COLO668 (cell line): Measurements from ENCODE around the gene SLC25A21.

Experiments
- DNase-seq: peaks from one replicate; lab custom pipeline; 2025; ENCODE audit not compliant: unreplicated experiment; lab: John Stamatoyannopoulos, UW

Gene SLC25A21

DNA sequence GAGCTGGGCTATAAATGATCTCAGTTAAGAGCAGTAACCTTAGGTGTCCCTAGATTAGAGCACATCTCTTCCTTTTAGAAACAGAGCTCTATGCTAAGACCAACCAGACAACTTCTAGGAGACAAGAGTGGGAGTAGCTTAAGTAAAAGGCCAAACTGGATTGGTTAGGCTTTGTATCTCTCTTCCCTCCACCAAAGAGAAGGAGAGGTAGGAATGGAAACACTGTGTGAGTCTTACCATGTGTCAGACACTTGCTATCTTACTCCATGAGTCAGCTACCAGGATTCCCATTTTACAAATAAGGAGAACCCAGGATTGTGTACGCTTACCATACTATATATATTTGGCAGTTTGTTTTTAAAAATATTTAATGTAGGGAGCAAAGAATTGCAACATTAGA, 387.9 kb downstream of the SLC25A21 start:
- DNase-seq, result no peak

GRCh38 chr14:36781897-36782296, 390.5 kb downstream of the SLC25A21 start:
- DNase-seq, result no peak

- DNase-seq, result no peak
These were observed 398.8 kb downstream of the SLC25A21 start for GRCh38 chr14:36773558-36773957.

- DNase-seq, result peak; percentile 71
These were observed 399.3 kb downstream of the SLC25A21 start for GRCh38 chr14:36773136-36773540.

GRCh38 chr14:36771028-36771640, 401.3 kb downstream of the SLC25A21 start:
- DNase-seq, result peak; percentile 81

- peak; percentile 33 for DNase-seq
These were observed 403.6 kb downstream of the SLC25A21 start for GRCh38 chr14:36768638-36769337.

DNA sequence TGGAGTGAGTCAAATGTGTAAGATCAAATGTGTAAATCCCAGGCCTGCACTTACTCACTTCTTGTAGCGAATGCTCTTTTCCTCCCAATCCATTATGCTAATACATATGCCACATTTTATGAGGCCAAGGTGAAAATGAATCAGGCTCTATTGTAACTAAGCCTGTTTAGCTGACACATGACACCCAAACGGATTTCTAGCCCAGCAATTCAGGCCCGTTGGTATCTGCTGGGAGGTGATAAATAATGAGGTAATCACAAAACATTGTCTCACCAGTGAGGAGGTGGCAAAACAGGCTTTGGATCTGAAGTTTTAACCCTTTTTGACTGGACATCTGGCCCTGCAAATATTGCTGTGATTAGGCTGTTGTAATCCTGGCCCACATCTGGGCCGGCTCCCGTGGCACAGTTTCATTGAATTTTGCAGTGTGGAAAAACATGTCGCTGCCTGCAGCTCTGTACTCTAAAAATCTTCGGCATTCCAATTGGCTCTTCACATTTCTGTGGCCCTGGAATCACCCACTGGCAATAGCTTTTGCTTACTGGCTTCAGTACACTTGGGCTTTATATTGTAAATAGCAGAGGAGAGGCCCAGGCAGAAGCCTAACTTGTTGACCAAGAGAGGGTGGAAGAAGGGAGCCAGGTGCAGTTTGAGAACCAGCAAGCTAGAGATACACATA, 404.7 kb downstream of the SLC25A21 start:
- peak; percentile 77 for DNase-seq

DNA sequence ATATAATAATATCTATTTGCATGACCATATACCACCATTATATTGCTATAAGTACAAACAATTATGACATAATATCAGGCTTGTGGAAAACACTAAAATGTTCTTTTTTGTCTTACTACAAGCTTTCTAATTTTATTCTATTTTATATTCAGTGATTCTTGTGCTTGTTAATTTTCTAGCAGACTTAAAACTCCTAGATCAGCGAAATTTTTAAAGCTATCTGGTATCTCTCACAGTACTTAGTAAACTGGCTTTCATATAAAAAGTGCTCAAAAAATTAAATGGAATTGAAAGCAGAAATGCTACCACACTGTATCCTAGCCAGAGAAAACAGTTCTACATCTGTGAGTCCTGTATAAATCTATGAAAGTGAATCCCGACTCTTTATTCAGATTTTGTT, 405.4 kb downstream of the SLC25A21 start:
- DNase-seq, result no peak

DNA sequence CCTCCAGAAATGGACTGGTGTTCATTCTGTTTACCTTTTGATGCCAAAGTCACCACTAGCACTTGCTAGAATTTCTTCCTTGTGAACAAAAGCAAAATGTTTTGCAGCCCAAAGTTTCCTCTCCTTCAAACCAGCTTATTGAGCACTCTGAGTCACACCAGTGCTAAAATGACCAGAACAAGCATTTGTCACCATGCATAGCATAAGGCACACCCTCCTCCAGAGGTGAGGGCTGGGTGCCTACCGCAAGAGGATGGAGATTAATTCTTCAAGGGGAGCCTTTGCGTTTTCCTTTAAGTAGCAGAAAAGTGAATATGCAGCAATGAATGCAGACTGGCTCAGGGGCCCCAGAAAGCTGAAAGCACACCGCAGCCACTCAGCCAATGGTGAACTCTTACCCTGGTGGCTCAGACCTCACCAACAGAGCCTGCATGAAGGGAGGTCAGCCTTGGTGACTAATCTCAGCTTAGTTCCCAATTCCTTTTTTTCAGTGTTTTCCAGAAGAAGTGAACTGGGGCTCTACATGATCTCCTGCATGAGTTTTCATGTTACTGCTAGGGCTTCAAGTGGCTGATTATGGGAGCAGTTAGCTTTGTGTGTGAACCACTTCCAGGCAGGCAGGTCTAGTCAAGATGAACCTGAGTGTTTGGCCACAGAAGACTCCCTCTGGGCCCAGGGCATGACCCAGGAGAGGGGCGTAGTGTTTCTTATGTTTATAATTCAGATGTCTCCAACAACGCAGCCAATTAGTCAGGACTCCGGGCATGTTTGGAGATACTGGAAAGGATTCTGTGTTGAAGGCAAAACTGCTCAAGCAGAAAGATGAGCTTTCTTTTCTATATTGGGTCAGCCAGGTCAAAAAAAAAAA, 414.4 kb downstream of the SLC25A21 start:
- DNase-seq, result no peak

DNA sequence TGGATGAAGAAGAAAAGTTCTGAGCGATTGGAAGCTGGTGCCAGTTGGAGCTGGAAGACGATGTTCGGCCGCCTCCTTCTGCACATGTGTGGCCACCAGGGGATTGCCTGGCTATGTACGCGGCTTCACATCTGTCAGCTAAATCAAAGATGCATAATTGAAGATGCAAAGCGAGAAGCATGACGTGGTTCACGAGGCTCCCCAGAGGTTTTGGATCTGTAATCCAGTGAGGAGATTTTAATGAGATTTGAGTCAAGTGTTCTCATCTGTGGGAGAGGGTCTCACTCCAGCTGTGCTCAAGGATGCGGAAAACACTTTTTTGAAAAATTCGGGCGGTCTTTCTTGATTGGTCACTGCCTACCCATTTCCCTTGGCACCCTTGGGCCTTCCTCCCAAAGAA, 416.2 kb downstream of the SLC25A21 start:
- no peak for DNase-seq

DNA sequence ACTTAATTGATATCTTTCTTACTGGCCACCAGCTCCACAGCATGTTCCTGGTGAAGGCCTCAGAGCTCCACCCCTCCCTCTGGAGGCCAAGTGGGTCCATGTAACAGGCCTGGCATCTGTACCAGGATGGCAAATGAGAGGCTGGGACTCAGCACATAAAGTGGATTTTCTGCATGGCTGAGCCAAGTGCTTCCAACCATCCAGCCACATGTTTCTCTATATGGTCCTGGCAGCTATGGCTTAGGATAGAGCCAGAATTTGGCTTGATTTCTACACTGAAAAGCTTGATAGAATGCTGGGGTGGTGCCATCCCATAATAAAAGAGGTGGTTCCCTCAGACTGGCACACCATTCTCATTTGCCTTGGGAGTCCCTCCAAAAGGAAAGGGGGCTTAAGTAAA, 416.6 kb downstream of the SLC25A21 start:
- no peak for DNase-seq

GRCh38 chr14:36751920-36752319, 420.5 kb downstream of the SLC25A21 start:
- no peak for DNase-seq

DNA sequence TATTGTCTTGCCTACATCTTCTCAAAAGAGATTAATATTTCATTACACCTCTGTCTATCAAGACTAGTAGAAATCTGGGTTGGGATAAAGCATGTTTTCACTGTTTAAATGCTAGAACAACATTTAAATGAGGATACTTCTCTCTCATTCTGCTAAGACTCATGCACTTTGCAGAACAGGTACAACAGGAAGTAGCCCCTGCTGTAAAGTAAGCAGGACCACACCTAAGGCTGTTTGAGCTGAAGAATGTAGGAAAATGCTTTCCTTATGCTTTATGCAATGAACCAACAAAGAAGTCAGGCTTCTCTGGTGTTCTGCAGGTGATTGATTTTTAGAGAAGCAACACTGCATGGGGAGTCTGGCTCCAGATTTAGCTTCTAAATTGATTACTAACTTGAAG, 421.3 kb downstream of the SLC25A21 start:
- no peak for DNase-seq

DNA sequence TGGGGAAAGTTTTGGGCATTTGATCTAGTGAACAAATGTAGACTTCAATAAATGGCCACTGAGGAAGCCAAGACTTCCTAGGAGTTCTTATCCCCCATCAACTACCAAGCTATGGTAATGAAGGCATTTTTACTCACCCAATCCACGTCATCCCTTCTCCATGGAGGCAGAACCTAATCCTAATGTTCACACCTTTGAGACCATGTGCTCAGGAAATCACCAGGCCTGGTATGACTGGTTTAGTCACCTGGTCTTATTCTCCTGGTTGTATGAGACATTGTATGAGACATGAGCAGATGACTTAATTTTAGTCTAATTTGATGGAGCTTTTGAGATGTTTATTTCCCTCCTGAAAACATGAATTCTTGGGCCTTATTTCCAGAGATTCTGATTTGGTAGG, 422.2 kb downstream of the SLC25A21 start:
- no peak for DNase-seq

DNA sequence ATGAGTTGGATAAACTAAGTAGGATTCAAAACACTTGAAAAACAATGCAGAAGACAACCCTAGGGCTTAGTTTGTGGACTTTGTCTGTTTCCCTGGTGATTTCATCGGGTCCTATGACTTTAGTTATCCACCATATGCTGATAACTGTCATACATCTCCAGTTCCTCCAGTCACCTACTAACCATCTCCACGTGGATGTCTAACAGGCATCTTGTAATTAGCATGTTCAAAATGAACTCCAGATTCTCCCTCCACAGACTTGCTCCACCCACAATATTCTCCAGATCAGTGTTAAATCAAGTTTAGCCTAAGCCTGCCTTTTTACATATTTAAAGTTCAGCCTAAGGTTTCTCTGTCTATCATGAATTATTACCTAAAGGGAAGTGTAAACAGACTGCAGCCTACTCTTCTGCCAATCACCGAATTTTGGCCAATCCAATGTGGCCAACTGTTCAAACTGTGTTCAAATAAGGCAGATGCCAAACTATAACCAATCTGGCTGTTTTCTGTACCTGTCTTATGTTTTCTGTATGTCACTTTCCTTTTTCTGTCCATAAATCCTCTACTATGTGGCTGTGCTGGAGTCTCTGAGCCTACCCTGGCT, 423.7 kb downstream of the SLC25A21 start:
- no peak for DNase-seq

DNA sequence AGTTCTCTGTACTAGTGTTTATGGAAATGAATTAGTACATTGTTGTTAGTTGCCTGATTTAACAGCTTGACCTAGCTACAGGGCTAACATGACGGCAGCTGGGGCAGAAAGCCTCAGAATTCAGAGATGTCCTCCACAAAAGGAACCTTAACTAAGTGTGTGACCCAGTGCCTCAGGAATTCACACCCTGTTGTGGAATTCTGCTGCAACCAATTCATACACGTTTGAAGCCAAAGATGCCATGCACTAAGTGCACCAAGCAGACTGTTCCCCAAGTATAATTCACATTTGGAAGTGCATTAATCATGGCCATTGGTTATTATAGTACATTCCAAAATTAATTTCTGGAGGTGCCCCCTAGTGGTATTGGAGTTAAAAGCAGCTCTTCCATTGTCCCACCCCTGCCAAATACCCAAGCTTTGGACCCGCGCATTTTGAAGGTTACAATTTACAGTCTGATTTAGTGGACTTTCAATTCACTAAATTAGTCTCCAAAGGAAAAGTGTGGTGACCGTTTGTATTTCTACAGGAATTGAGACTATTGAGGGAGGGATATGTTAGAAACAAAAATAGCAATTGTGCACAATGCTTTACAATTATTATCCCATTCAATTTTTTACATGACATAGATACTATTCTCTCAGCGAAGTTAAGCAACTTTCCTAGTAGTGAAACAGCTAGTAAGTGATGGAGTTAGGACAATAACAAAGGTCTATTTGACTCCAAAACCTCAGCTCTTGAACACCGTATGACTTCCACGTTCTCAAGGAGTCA, 424.8 kb downstream of the SLC25A21 start:
- DNase-seq, result no peak

GRCh38 chr14:36746872-36747271, 425.5 kb downstream of the SLC25A21 start:
- no peak for DNase-seq

GRCh38 chr14:36741858-36742257, 430.5 kb downstream of the SLC25A21 start:
- no peak for DNase-seq

- DNase-seq, result no peak
These were observed 434.1 kb downstream of the SLC25A21 start for GRCh38 chr14:36738269-36738668.

- DNase-seq, result no peak
These were observed 446.3 kb downstream of the SLC25A21 start for GRCh38 chr14:36726128-36726527.
